ENCODE results near the gene SMOC1.

GRCh38 chr14:69913686-69914085, 34.5 kb downstream of the SMOC1 start:
- no peak for TF ChIP-seq CTCF (IDR thresholded peaks at IDR 0.05)
- no peak for TF ChIP-seq POLR2AphosphoS5 (IDR thresholded peaks at IDR 0.05)

Data from sigmoid colon (tissue), 4 donors.